Stimulated activated CD4-positive, alpha-beta T cell treated with anti-CD3 and anti-CD28 coated beads, Interleukin-1b, Interleukin-23, amount 100 ng/mL, for 48 hours (primary cell): ENCODE results near the gene ITGB5.
A peak's percentile ranks its signal among the peaks of the same experiment; 100 is the strongest.

Experiments used
- DNase-seq: peaks from one replicate; pipeline ENCODE4 v3.0.0-alpha.2; 2020

The ITGB5 gene

DNA sequence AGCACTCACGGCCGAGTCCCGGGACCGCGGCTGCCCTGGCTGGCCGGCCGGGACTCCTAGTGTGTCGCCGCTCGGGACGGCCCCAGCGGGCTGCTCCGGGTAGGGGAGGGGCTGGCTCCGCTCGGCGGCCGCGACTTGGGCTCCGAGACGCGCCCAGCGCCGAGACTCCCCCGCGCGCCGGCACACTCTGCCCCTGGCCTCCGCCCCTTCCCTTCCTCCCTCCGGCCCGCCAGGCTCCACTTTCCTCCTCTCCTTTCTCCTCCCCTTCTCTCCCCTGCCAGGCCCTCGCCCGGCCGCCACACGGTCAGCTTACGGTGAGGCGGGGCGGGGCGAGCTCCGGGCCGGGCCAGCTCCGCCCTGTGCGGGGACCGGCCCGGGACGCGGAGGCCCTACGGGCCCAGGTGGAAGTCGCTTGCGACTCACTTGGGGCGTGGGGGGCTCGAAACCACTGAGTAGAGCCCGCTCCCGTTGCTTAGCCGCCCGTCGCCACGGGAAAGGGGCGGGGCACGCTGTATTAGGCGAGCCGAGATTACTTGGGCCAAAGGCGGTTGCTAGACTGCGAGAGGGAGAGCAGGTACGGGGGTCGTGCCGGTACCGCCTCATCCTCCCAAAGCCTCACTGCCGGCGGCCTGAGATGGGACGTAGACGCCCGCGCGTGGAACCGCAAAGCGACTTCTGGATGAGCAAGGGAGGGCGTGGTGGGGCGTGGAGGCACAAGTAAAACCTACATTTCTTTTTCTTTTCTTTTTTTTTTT is at the start of gene ITGB5:
ITGB5 (minus strand) TSS at position 189 of the 755 bp plus-strand sequence. CDS start 365 bp downstream, outside the sequence.
- peak; percentile 25 for DNase-seq

DNA sequence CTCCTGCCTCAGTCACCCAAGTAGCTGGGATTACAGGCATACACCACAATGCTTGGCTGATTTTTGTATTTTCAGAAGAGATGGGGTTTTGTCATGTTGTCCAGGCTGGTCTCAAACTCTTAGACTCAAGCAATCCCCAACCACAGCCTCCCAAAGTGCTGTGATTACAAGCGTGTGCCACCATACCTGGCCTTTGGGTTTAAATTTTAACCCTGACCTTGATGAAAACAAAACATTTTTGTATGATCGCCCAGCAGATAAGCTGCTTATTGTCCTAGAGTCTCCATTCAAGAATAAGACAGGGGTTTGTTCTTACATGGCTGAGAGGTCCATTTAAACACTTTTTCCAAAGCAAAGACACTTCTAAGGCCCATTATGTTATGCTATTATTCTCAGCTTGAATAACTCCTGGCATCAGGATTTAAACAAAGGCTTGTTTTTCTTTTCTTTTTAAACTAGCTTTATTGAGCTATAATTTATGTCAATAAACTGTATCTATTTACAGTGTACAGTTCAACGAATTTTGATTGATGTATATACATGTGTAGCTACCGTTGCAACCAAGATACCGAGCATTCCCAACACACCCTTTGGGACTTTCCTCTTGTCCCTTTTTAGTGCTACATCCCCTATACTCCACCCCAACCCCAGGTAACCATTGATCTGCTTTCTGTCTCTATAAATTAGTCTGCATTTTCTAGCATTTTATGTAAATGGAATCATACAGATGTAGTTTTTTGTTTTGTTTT is 48.8 kb upstream of the ITGB5 start:
- no peak for DNase-seq

DNA sequence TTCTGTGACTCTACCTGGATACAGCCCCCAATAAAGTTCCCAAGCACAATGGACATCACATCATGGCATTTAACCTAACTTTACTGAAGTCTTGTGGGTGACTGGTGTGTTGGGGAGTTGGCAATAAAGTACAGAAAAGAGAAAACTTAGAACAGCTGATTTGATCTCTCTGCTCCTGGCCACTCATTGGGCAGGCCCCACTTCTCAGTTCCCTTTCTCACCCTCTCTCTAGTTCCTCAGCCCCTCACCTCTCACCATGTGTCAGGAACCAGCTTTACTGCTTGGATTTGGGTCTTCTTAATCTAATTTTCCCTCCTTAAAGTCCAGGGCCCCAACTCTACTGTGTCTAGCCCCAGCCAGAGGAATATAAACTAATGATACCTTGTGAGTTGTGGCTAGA is 48.1 kb upstream of the ITGB5 start:
- DNase-seq, result no peak

GRCh38 chr3:124934577-124934976 is 47.4 kb upstream of the ITGB5 start, which contains the start of gene MUC13:
Gene MUC13, minus strand, starts transcription at chr3:124934751. Its CDS starts 39 bp downstream, at chr3:124934712.
- no peak for DNase-seq

DNA sequence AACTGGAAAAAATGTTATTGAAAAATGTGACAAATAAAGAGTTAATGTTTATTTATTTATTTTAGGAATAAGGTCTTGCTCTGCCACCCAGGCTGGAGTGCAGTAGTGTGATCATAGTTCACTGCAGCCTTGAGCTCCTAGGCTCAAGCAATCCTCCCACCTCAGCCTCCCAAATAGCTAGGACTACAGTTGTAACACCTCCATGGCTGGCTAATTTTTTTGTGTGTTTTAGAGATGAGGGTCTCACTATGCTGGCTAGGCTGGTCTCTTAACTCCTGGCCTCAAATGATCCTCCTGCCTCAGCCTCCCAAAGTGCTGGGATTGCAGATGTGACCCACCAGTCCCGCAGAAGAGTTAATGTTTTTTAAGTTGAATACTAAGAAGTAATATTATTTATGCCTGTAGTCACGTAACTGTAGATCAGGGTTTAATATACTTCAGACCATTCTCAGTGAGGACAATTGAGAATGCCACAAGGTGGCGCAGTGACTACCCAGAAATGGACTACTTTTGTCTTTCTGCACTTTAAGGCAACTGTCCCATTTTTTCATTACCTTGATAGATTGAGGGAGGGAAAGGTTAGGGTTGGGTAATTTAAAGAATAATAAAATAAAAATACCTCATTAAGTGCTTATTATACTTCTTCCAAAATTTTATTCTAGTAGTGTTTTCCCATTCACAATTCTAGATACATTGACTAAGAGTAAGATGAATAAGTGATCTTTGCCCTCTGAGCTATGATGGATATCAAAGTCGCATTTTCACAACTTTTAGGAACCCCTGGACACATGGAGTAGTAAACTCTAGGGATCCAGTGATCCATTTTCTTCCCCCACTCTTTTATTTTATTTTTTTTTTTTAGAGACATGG is 41.4 kb upstream of the ITGB5 start:
- peak; percentile 37 for DNase-seq

GRCh38 chr3:124927574-124928045 is 40.4 kb upstream of the ITGB5 start:
- DNase-seq, result no peak

- DNase-seq, result no peak
These were observed 39.4 kb upstream of the ITGB5 start for GRCh38 chr3:124926426-124927101.

DNA sequence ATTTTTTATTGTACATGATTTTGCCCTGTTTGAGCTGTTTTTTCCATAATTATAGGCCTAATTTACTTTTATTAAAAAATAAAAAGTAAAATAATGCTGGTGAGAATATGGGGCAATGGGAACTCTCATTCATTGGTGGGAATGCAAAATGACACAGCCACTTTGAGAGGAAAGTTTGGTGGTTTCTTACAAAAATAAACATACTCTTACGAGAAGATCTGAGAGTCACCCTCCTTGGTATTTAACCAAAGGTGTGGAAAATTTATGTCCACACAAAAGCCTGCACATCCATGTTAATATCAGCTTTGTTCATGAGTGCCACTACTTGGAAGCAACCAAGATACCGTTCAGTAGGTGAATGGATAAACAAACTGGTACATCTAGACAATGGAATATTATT is 37.6 kb upstream of the ITGB5 start:
- DNase-seq, result no peak

DNA sequence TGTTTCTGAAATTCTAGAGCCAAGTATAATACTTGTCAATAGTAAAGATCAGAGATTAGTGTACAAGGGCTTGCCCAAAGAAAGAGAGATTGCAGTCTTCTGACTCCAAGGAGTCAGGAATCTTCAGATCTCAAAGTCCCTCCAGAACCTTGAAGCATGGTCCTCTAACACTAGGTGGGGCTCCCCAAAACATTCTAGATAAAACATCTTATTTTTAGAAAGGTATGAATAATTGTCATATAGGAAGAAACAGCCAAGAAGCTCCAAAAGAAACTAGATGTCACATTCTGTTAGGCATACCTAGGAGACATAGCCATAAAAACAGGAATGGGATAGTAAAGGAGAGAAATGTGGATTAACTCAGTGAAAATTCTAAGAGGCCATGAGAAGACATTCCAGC is 36.7 kb upstream of the ITGB5 start:
- no peak for DNase-seq

DNA sequence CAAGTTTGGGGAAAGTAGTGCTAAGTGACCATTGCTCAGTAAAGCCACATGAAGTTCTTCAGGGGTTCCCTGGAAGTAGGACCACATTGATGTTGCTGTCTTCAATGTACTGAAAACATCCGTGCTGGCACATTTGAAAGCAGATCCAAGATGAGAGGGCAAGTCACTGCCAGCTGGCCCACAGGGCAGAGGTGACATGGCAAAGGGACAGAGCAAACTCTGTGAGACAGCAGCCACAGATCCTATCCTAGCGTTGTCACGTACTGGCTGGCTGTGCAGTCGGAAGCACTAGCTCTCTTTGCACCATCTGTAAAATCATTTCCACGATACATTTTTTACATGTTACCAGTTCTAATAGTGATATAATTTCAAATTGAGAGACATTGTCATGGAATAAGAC is 33.6 kb upstream of the ITGB5 start:
- DNase-seq, result no peak

DNA sequence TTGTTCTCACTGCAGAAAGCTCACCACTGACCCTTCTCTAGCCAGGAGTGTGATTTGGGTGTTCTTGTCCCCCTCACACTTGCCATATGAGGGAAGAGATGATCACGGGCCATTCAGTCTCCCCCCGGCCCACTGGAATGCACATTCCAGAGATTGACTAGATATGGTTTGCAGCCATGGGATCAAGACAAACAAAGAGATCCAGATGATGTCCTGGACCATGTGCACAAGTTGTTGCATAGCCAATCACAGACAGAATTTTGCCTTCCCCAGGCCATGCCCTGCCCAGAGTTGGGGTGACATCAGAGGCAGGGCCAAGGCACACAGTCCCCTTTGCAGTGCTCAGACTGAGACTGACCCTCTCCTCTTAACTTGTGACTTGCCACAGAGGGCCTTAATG is 32.6 kb upstream of the ITGB5 start:
- no peak for DNase-seq

DNA sequence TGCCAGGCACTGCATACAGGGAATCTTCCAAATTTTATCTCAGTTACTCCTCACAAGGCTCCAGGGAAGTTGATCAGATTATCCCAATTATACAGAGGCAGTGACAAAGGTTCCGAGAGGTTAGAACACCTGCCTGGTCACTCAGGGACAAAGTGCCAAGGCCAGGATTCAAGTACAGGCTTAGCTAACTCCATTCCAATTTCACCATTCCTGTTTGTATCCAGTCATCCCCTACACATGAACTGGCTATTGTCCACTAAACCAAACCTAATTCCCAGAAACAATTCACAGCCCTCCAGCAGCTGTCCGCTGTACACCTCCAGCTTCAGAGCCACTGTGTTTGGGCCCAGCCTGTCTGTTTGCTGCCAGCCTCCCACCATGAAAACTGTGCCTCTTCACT is 31.4 kb upstream of the ITGB5 start:
- no peak for DNase-seq

DNA sequence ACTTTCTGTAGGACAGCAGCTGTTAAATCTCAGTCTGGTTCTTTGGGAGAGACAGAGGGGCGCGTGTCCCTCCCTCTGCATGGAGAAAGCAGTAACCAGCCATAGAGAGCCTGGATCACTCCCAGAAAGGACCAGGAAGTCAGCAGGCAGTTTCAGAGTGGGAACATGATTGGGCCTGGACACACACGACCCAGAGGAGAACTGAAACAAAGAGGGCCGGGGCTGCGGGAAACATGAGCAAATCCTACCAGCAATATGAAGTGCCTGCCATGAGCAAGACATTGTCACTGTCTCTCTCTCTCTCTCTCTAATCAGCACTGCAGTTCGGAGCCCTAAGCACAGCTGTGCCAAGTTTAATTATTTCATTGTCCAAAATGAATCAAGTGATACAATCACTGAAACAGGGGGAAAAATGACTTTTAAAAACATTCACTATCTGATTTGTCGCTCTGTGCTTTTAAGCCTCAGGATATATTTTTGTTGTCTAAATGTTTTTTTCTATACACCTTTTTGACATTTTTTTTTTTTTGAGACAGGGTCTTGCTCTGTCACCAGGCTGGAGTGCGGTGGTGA is 29.8 kb upstream of the ITGB5 start:
- no peak for DNase-seq

GRCh38 chr3:124915254-124915653 is 28.1 kb upstream of the ITGB5 start:
- no peak for DNase-seq

DNA sequence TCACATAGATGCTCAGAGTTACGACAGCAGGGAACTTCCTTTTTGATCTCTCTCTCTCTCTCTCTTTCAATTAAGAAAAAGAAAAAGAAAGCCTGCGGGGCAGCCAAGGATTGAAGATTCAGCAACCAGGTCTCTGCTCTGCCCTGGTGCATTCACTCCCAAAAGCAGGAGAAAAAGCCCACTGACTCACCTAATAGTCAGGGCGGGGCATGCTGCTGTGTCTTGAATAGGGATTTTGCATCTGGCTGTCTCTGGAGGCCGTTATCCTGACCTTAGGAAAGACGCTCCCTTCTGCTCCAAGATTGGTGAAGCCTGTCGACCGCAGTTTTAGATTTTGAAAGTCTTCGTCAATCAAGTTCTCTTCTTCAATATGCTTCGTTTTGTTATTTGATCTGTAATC is 20.8 kb upstream of the ITGB5 start:
- no peak for DNase-seq

DNA sequence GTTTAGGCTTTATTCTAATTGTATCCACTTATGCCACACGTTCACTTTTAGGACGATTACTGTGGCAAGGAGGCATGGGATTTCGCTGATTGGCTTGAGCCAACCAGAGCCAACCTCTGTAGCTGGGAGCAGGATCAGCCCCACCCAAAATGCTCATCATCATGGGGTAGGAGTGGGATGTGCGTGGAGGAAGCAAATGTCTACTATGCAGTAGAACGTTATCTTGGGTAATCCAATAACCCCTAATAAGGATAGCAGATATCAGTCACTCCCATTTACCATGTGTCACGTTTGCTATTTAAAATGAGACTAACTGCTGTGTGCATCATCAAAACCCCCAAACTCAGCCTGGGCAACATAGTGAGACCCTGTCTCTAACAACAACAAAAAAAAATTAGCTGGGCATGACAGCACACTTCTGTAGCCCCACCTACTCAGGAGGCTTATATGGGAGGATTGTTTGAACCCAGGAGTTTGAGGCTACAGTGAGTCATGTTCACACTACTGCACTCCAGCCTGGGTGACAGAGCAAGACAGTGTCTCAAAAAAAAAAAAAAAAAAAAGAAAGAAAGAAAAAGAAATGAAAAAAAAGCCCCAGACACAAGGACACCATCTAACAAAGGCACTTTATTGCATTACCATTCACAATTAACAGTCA is 17.8 kb upstream of the ITGB5 start:
- DNase-seq, result no peak

DNA sequence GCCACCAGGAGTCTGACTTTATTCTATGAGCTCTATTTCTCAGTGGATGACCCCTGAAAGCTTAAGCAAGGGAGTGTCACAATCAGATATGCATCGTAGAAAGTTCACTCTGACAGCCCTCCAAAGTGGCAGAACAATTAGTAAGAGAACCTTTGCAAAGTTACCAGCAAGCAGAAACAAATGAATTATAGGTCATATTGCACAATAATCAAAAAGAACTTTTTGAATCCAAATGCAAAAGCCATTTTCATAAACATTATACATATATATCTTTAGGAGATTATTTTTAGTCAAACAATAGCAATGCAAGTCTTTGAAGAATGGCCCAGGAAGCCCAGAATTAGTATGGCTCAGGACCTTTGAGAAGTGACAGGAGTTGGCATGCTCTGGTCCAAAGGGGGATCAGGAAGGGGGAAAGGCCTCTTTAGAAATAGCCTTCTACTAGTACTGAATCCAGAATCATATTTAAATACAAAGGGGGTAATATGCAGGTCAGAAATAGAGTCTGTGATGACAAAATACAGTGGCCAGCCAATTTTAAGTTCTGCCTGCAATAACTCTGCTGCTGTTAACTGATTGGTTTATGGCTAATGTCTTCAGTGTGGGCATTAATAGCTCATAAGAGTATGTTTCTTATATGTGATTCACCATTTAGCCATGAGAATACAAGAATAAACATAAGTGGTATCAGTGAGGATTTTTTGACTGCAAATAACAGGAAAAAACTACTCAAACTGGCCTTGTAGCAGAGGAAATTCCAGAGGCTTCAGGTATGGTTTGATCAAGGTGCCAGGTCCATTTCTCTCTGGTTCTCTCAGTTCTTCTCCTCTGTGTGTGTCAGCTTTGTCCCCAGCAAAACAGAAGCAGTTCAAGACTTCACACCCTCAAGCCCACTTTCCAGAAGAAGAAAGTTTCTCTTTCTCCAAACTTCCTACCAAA is 17.0 kb upstream of the ITGB5 start:
- DNase-seq, result no peak

DNA sequence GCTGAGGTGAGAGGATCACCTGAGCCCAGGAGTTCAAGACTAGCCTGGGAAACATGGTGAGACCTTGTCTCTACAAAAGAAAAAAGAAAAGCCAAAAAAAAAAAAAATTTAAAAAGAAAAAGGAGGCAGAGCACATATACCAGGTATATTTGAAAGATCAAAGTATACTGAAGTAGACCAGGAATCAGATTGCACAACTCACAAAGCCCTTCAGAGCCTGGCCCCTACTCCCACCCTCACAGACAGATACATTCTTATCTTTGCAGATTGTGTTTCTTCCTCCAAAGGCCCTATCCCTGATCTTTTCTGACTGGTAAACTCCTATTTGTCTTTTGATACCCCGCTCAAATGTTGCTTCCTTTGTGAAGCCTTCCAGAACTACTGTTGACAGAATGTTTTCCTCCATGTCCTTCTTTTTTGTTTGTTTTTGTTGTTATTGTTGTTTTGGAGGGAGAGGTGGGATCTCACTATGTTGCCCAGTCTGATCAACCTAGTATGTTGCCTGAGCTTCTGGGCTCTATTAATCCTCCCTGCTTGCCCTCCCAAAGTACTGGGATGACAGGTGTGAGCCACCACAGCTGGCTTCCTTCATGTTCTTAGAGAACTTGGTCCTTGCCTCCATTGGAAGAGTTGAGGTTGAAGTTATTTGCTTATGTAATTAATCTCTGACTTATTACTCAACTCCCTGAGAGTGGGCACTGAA is 9.8 kb upstream of the ITGB5 start:
- DNase-seq, result no peak

GRCh38 chr3:124895756-124896155 is 8.6 kb upstream of the ITGB5 start:
- DNase-seq, result no peak

DNA sequence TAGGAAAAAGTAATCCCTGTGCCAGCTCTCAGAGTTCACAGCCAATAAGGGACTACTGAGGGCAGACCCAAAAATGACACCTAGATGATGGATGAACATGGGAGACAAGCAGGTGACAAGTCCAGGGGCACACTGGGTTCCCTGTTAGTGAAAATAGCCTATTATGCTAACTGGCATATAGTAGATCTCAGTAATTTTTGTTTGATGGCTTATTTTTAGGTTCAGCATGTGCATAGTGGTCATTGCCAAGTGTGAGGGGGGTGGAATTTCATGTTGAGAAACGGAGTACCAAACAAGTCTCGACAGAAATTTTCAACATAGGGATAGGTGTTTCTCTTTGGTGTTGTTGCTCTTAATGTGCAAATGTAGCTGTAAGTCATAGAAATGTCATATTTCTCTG is 6.4 kb upstream of the ITGB5 start:
- DNase-seq, result no peak
